GM23248 (cell line): ENCODE measurements around the gene FBXO11.

ENCODE experiments used
- EZH2 ChIP-seq: fragments of 200-600 bp; sonication (generic); IDR thresholded peaks from 2 replicates; pipeline ENCODE4 v1.6.1; 2018; ENCODE audit warnings: antibody characterized with exemption, mild to moderate bottlenecking; ENCODE audit not compliant: insufficient read depth, poor library complexity, severe bottlenecking
- EZH2phosphoT487 ChIP-seq: fragments of 200-600 bp; sonication (generic); IDR thresholded peaks from 2 replicates; pipeline ENCODE4 v1.6.1; 2018; ENCODE audit warnings: antibody characterized with exemption, moderate library complexity, mild to moderate bottlenecking, low read depth; ENCODE audit not compliant: insufficient read depth

DNA sequence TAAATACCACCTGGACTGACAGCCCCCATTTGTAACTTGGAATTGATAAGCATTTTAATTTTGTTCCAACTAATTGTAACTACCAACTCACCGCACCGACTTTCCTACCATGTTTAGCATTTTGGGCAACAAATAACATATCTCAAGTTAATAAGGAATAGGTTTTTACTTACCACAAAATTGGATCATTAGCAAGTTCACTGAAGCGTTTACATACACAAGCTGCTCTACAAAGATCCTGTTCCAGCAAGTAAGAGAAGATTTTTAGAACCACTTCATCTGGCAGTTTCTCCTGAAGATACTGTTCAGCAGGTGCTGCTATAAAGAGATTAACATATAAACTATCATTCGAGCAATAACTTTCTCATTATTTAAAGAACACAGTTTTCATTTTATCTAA lies 67.6 kb downstream of the FBXO11 start:
- TF ChIP-seq EZH2: no peak
- no peak for TF ChIP-seq EZH2phosphoT487
